T-helper 1 cell (primary cell): Measurements from ENCODE around the gene DNAJB11.

Source experiments
- DNase-seq, 5 donors: peaks; one replicate each; pipeline ENCODE4 v3.0.0-alpha.2; 2012 to 2020

DNAJB11 gene

DNA sequence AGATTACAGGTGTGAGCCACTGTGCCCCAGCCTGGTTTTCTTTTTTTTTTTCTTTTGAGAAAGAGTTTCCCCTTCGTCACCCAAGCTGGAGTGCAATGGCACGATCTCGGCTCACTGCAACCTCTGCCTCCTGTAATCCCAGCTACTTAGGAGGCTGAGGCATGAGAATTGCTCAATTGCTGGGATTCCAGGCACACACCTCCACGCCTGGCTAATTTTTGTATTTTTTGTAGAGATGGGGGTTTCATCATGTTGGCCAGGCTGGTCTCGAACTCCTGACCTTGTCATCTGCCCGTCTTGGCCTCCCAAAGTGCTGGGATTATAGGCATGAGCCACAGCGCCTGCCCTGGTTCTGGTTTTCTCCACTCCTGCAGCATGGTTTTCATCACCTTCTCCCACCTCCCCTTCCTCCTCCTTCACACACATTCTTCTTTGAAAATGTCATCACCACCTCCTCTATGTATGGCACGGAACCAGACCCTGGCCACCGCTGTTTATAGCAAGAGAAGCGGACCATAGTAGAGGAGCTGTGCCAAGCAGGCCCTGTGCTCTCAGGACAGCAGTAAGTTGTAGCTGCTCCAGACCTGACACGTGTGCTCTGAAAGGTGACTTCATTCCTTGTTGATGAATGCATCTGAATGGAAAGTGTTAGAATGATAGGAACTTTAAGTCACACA, 27.7 kb downstream of the DNAJB11 start:
- DNase-seq = no peak

DNA sequence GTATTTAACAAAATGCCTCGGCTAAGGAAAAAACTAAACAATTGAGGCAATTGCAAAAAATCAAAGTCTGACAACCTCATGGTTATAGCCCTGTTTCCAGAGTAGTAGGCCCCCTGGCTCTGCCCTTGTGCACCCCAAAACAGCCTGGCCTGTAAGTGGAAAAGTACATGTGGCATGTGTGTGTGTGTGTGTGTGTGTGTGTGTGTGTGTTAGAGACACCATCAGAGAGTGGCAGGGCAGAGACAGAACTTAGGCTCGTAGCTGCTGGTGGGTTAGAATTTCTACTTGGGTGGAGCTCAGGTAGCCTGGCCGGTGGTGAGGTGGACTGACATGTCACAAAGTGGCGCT, 28.2 kb downstream of the DNAJB11 start:
- DNase-seq = no peak

DNA sequence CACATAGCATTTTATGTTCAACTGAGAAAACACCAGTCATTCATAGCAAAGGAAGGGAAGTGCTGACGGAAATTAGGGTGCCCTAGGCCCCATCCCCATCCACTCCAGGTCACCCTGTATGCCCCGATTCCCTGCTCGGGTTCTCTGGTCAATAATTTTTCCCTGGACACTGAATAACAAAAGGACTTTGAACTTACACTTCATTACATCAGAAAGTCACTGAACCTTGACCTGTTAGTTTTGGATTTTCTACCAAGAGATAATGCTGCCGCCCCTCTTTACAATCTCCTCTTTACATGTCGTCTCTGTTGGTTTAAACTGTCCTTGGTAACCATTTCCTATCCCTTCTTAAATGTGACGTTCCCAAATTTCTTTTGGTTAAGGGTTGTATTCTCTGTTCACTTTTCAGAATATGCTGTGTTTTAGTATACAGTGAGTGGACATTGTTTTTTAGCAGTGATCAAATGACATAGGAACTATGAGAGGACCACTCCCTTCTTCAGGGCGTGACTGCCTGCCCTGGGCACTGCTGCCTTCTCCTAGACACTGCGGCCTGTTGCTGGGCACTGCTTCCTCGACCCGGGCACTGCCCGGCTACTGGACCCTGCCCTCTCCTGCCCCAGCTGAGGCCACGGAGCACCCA, 28.7 kb downstream of the DNAJB11 start:
- DNase-seq = no peak

DNA sequence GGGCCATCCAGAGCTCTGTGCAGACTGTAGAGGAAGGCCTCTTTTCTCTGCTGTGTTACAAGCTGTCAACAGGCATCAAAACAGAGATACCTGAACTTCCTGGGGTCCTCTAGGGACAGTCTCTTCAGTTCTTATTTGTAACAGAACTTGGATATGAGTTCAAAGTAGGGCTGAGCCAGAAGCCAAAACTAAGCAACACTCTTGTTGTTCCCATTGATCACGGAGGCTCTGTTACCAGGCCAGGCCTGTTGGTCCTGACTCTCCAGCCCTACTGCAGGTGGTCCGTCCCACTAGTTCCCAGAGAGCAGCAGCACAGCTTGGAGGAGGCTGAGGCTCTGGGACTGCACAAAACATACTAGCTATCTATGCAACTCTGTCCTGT, 29.3 kb downstream of the DNAJB11 start:
- DNase-seq = no peak

DNA sequence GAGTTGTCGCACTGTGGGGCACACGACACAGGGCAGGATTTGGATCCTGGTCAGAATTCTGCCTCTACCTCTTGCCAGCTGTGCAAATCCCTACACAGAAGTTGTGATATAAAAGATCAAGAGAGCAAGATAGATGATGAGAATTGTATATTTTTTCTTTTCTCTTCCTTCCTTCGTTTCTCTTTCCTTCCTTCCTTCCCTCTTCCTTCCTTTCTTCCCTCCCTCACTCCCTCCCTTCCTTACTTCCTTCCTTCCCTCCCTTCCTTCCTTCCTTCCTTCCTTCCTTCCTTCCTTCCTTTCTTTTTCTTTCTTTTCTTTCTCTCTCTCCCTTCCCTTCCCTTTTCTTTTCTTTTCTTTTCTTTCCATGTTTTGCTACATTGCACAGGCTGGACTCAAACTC, 30.4 kb downstream of the DNAJB11 start:
- DNase-seq = no peak

DNA sequence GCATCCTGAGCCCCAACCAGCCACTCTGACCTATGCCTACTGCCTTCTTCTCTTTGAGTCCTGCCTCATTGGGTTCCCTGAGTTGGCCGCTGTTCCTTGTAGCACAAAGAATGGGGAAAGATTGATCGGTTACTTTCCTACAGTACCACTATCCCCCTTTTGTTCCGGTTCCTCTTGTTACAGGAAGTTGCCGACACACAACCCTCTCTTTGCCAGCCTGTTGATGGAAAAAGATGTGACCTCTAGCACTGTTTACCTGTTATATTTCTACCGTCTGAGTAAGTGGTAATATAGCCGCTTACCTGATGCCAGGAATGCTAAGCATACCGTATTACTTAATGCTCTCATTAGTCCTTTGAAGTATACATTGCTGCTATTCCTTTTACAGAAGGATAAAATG, 32.6 kb downstream of the DNAJB11 start:
- DNase-seq = no peak

DNA sequence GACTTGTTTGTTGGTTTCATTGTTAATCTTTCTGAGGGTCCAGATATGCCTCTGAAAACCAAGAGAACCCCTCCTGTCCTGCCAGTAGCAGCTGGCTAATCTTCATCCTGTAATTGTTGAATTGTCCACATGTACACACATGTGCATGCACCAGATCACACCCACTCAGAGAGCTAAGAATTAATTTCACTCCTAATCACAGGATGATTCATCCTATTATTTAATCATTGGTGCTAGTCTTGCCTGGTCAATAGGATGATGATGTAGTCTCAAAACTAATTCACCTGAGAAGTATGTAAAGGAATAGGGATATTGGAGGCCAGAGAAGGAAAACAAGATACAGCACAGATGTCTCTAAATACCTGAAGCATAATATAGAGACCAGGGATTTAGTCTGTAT, 34.6 kb downstream of the DNAJB11 start:
- DNase-seq = no peak

DNA sequence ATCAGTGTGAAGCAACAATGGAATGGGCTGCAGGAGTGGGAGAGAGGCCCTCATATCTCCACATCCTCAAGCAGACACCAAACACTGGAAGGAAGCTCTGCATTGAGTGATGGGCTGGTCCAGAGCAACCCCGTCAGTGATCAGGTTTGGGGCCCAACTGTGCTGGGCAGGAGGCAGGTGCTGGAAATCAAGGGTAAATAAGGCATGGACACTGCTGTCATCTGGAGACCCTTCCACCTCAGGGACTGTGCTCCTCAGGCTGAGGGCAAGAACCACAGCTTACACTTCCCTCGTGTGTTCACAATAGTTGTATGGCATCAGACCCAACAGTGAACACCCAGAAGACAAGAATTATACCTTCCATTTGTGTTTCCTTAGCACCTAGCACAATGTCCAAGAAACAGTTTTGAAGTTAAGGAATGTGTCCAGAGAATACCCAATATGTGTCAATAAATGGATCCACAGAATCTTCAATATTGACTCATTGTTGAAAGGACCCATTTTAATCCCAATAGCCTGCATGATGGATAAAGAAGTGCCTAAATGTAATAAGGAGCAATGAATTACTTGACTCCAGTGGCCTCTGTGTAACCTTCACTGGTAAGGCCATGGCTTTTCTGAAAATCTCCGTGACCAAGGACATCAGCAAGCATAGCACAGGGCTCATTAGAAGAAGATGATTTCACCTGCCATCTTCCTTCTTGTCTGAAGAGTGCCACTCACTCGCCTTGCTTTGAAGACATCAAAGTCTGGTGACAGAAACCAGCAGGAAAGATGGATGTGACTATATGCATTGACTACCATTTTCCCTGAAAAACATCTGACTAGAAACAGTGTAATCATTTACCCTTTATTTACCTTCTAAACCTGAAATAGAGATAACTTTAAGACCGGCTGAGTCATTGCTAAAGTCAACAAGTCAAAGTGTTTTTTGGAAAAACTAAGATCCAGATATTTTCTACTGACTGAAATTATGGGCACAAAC, 35.3 kb downstream of the DNAJB11 start:
- DNase-seq = no peak

DNA sequence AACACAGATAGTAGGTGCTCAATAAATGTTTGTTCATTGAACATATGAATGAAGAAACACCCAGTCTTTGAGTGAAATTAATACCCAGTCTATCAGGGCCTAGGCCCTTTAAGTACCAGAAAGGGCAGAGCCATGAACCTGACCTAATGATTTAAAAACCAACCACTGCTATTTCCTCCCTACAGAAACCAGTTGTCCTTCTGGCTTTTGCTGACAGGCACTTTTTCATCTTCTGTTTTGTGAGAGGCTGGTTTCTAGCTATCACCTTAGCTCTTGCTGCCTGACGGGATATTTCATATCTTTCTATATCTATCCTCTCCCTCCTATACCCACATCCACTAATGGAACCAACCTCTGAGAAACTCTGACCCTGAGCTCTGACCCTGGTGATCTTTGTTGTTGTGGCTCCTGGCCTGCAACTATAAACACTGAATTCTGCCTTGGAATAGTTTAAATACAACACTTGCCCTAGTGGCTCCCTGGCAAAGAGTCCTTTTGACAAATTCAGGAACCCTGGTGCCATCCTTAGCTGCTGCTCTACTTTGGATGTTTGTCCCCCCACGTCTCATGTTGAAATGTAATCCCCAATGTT, 38.2 kb downstream of the DNAJB11 start:
- no peak for DNase-seq

DNA sequence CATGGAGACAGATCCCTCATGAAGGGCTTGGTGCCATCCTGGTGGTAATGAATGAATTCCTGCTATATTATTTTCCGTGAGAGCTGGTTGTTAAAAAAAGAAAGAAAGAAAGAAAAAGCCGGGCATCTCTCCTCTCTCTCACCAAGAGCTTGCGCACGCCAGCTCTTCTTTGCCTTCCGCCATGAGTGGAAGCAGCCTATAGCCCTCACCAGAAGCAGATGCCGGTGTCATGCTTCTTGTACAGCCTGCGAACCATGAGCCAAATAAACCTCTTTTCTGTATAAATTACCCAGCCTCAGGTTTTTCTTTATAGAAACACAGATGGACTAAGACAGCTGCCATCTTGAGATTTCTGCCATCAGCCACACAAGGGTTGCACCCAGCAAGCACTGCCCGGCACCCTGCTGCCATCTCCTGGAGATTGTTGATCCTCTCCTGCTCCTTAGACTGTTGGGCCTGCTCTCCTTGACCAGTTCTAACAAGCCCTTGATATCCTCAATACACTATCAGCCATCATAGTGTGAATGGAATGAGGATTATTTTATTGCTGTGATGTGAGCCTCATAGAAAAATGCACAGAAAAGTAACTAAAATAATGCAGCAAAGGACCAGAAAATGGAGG, 38.8 kb downstream of the DNAJB11 start:
- DNase-seq = no peak

DNA sequence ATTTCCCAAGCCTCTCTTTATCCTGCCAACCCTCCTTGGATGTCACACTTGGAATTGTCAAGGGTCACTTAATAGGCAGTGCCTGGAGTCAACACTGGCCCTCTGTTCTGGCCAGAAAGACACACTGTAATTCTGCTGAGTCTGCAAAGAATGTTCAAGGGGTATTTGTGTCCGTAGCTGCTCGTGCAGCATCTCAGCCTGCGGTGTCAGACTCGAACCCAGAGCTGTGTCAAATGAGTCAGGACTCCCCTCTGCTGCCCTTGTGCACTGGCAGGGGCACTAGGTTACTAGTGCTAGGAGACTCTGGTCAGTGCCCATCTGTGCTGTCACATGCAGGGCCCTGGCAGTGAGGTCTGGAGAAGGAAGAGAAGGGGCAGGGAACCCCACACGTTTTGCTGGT, 41.5 kb downstream of the DNAJB11 start:
- DNase-seq = no peak

DNA sequence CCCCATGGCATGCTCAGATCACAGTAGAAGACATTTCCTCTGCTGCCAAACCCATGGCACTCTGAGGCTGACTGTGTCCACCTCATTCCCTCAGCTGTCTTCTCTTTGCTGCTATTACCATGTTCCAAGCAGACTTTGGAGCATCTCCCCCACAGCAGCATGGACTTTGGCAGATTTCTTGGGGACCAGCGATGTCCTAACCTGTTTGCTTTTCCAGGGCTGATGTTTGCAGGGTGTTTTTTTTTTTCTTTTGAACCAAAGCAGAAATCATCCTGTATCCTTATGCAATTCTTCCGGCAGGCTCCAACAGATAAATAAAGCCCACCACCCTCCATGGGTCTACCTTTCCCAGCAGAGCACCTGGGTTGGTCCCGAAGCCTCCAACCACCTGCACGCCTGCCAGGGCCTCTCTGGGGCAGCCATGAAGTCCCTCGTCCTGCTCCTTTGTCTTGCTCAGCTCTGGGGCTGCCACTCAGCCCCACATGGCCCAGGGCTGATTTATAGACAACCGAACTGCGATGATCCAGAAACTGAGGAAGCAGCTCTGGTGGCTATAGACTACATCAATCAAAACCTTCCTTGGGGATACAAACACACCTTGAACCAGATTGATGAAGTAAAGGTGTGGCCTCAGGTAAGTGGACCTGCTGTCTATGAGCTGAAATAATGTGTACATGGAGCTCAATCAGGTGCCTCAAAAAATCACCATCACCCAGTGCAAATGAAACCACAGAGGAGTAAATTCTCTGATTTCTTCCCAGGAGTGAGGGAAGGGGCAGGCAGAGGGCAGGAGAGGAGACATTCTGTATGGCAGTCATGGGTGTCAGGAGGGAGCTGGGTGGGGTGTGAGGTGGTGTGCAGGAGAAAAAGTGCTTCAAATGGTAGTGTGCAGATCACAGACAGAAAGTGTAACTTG, 42.5 kb downstream of the DNAJB11 start, which contains the start of gene AHSG:
Gene AHSG, plus strand, starts transcription at position 340 of the 916 bp plus-strand sequence. Its CDS starts 82 bp downstream, at position 422.
- no peak for DNase-seq

DNA sequence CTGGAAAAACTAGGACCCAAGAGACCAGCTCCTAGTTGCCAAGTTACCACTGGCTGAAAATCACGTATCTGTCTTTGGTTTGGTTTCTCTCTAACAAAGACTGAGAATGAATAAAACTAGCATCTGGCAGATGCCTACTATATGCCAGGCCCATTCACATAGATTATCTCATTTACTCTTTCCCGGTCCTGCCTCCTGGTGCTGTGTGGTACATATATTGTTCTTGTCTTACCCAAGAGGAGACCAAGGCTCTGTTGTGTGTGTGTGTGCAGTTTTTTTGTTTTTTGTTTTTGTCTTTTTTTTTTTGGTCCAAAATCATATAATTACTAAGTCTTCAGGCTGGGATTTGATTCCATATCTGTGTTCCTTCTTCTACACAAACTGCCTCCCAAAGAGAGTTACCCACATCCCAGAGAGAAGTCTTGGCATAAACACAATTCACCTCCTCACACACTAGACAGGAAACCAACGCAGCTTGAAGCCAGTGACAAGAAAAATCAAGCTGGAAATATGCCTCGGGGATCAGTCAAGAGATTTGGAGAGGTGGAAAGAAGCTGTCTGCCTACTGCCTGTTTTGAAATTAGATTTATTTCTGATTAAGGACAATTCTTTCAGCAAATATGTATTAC, 43.2 kb downstream of the DNAJB11 start:
- no peak for DNase-seq

DNA sequence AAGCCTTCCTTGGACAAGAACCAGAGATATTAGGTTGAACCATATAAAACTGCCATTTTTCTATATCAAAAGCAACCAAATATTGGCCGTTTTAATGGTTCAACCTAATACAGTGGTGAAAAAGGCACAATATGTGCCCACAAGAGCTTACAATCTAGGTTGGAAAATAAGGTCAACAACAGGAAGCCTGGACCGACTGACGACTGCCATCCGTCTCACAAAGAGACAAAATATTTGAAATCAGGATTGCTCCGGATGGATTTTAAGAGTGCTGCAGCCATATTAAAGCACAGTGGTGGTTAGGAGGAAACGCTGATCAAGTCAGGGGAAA, 43.7 kb downstream of the DNAJB11 start:
- no peak for DNase-seq

DNA sequence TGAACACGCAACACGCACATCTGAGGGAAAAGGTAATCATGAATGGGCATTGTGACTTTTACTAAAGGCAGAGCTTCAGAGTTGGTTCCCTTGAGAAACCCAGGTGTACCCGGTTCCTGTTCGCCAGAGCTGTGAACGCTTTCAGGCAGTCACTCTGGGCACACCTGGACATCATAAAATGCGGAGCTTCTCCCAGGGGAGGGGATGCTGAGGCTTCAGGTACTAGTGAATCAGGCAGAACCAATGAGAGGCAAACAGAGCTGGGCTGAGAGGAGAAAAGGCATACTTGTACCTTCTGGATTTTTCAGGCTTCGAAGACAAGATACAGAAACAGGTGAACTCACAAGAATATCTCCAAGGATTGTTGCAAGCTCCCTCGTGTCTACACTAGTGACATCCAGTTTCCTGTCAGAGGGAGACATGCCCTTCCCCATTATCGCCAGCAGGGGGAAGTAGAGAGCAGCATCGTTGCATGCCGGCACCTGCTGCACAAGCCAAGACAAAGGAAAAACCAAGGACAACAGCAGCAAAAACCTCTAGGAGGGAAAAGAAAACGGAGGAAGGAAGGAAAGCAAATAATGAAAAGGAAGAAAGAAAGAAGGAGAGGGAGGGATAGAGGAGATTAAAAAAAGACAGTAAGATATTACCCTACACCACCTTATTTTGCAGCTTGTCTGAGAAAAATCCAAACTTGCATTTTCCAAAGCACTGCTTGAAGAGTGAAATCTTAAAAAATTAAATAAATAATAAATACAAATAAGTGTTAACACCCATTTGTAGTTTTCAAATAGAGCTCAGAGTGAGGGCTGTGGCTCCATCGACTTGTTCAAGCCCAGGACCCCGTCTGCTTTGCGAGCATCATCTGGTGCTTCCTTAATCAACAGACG, 44.3 kb downstream of the DNAJB11 start:
- DNase-seq = peak; percentile 24 to 68 (median 51)

DNA sequence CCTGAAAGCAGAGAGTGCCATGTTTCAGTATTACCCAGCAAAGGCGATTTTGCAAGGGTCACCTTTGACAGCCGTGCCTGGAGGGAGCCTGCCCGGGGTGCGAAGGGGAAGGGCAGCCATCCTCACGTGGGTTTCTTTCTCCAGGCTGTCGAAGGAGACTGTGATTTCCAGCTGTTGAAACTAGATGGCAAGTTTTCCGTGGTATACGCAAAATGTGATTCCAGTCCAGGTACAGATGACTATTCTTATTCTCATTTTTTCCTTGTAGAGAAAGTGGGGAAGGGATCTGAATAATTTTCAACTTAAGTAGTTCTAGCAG, 45.7 kb downstream of the DNAJB11 start:
- DNase-seq = no peak

DNA sequence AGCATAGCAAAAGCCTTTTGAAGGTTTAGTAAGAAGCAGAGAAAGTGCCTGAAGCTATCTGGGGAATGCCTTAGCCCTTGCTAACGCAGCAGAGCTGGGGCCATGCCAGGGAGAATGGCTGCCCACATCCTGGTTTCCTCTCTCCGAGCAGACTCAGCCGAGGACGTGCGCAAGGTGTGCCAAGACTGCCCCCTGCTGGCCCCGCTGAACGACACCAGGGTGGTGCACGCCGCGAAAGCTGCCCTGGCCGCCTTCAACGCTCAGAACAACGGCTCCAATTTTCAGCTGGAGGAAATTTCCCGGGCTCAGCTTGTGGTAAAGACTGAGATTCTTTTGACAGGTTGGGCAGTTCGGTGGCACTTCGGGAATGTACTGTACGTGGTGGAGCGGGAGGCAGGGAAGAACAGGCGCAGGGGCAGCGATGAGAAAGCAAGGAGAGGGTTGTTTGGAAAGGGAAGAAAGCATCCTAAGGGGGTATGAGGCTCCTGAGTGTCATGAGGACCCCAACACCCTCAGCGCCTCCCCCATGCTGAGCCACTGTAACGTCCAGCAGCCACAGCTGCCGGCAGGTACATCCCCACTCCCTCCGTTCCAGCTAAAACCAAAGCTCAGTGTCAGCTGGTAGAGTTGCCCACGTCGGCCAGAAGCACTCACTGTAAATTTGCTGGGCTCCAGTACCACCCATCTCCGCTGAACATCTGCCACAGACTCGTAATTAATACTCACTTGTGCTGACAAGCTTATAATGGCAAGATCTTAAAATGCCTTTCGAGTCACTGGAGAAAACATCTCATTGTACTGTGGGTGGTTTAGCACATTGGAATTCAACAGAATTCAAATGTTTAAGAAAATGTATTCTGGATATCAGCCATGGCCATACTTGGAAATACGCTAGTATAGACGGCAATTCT, 46.8 kb downstream of the DNAJB11 start:
- DNase-seq = peak; percentile 72 to 87 (median 80)

DNA sequence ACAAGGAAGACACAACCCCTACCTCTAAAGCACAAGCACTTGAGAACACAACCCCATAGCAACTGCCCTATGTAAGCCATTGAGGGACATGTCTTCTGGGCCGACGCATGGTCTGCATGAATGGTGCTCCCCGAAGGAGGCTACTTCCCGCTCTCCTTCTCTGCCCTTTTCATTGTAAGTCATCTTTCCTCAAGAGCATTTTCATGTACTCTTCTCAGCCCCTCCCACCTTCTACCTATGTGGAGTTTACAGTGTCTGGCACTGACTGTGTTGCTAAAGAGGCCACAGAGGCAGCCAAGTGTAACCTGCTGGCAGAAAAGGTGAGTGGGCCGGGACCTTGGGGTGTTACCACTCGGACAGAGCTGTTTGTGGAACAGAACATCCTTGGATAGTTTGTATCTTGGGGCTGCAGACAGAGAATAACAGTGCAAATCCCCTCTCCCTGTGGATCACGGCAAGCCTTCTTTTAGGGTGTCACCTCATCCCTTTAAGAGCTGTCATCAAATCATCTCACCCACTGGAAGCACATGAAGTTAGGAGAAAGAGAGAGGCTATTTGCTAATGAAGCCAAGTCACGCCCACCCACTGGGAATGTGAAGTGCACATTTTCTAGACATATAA, 47.9 kb downstream of the DNAJB11 start:
- no peak for DNase-seq

DNA sequence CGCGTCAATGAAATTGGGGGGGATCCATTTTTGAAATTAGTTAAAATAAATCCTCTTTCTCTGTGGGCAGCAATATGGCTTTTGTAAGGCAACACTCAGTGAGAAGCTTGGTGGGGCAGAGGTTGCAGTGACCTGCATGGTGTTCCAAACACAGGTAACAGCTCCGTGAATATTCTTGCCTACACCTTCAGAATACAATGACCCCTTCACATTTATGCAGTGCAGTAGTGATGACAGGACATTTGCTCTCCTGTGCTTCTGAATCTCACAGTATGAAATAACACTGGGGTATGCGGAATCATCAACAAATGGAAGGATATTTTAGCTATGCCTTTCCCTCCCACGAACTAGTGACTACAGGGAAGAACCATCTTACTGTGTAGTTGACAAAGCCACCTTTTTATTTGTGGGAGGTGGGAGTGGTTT, 49.3 kb downstream of the DNAJB11 start:
- no peak for DNase-seq
